ENCODE measurements around the gene SCAI. TPM values are rescaled to one million over a fixed set of nuclear protein-coding genes. Genes with fewer than 3 reads are reported as not detected.

SCAI gene
- total and polyA plus RNA-seq, 9 of the 15 experiments (the other 6 are each of a cell fraction or from before 2014, with no cell fraction given) = 0.70 to 12.4 (median 4.2) TPM

DNA sequence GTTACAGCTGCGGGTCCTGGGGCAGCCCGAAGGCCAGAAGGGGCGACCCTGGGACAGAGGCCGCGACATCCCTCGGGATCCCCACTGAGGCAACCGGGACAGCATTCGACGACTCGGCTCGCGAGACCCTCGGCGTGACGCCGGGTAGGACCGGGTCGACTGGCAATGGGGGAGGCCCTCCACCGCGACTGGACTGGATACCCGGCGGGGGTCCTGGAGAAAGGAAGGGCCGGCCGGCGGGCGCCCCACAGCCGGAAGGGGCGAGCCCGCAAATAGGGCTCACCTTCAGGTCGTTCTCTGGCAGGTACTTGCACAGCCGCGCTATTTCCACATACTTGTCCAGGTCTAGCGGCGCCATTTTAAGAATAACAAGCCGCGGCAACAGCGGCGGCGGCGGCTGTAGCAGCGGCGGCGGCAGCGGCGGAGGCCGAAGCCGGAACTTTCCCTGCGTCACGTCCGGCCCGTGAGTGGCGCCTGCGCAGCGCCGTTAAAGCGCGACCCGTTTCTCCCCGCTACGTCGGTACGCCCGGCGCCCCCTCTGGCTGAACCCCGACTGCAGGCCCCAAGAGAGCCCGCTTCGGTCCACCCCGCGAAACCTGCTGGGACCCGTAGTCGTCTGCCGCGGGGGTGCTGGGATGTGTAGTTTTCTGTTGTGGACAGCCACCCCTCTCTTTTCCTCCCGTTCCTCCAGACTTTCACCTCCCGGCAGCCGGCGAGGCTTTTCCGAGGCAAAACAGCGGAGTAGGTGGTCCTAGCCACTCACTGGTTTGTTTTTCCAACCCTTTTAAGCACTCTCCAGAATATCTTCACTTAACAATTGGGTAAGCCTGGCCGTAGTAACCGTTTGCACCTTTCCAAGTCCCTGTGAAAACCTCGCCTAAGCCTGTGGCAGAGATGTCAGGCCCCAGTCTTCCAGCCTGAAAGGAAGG, 46.3 kb upstream of the SCAI start, which contains the start of gene PPP6C (continued):
- TF ChIP-seq, protein P1, sequence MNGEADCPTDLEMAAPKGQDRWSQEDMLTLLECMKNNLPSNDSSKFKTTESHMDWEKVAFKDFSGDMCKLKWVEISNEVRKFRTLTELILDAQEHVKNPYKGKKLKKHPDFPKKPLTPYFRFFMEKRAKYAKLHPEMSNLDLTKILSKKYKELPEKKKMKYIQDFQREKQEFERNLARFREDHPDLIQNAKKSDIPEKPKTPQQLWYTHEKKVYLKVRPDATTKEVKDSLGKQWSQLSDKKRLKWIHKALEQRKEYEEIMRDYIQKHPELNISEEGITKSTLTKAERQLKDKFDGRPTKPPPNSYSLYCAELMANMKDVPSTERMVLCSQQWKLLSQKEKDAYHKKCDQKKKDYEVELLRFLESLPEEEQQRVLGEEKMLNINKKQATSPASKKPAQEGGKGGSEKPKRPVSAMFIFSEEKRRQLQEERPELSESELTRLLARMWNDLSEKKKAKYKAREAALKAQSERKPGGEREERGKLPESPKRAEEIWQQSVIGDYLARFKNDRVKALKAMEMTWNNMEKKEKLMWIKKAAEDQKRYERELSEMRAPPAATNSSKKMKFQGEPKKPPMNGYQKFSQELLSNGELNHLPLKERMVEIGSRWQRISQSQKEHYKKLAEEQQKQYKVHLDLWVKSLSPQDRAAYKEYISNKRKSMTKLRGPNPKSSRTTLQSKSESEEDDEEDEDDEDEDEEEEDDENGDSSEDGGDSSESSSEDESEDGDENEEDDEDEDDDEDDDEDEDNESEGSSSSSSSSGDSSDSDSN (IDR thresholded peaks at IDR 0.05; ENCODE audit: borderline replicate concordance in 1 of 2, low read depth in 2 of 2, low read length in 2 of 2) = no peak
- TF ChIP-seq, protein P2, sequence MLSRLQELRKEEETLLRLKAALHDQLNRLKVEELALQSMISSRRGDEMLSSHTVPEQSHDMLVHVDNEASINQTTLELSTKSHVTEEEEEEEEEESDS (CRISPR knock-in tag; IDR thresholded peaks at IDR 0.05) = no peak
- TF ChIP-seq E2F3 (CRISPR knock-in tag; IDR thresholded peaks at IDR 0.05) (no peak), POLR2AphosphoS2 (IDR thresholded peaks at IDR 0.05; ENCODE audit: low read length) (no peak), ETV6 (IDR thresholded peaks at IDR 0.05; ENCODE audit: borderline replicate concordance in 1 of 2, low read depth in 2 of 2, low read length in 1 of 2) (no peak), ETV6 (CRISPR knock-in tag; IDR thresholded peaks at IDR 0.05; ENCODE audit: borderline replicate concordance) (peak; percentile 62; the same call in 1 of the 2 replicates), SRSF7 (optimal IDR thresholded peaks at IDR 0.05; ENCODE audit: low read depth, low read length) (no peak), SAFB2 (IDR thresholded peaks at IDR 0.05; ENCODE audit: borderline replicate concordance, low read depth, low read length, severe bottlenecking) (no peak), ZFP30 (CRISPR knock-in tag; IDR thresholded peaks at IDR 0.05; ENCODE audit: borderline replicate concordance) (no peak), KLF6 (CRISPR knock-in tag; IDR thresholded peaks at IDR 0.05; ENCODE audit: borderline replicate concordance) (no peak), SMC3 (conservative IDR thresholded peaks at IDR 0.05; ENCODE audit: insufficient read depth, low read depth, low read length) (peak; percentile 40), CCNT2 (IDR thresholded peaks at IDR 0.05; ENCODE audit: borderline replicate concordance, extremely low read depth, insufficient read length, low read depth, low read length) (peak; percentile 79), ZNF174 (CRISPR knock-in tag; IDR thresholded peaks at IDR 0.05) (no peak), TARDBP (IDR thresholded peaks at IDR 0.05) (peak; percentile 87), TAF7 (tag; IDR thresholded peaks at IDR 0.05) (no peak)
- TF ChIP-seq, protein P3, sequence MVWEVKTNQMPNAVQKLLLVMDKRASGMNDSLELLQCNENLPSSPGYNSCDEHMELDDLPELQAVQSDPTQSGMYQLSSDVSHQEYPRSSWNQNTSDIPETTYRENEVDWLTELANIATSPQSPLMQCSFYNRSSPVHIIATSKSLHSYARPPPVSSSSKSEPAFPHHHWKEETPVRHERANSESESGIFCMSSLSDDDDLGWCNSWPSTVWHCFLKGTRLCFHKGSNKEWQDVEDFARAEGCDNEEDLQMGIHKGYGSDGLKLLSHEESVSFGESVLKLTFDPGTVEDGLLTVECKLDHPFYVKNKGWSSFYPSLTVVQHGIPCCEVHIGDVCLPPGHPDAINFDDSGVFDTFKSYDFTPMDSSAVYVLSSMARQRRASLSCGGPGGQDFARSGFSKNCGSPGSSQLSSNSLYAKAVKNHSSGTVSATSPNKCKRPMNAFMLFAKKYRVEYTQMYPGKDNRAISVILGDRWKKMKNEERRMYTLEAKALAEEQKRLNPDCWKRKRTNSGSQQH (CRISPR knock-in tag; IDR thresholded peaks at IDR 0.05) = no peak
- TF ChIP-seq, protein P4, sequence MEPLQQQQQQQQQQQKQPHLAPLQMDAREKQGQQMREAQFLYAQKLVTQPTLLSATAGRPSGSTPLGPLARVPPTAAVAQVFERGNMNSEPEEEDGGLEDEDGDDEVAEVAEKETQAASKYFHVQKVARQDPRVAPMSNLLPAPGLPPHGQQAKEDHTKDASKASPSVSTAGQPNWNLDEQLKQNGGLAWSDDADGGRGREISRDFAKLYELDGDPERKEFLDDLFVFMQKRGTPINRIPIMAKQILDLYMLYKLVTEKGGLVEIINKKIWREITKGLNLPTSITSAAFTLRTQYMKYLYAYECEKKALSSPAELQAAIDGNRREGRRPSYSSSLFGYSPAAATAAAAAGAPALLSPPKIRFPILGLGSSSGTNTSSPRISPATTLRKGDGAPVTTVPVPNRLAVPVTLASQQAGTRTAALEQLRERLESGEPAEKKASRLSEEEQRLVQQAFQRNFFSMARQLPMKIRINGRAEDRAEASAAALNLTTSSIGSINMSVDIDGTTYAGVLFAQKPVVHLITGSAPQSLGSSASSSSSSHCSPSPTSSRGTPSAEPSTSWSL (CRISPR knock-in tag; IDR thresholded peaks at IDR 0.05; ENCODE audit: borderline replicate concordance) = no peak
- TF ChIP-seq, protein P5, sequence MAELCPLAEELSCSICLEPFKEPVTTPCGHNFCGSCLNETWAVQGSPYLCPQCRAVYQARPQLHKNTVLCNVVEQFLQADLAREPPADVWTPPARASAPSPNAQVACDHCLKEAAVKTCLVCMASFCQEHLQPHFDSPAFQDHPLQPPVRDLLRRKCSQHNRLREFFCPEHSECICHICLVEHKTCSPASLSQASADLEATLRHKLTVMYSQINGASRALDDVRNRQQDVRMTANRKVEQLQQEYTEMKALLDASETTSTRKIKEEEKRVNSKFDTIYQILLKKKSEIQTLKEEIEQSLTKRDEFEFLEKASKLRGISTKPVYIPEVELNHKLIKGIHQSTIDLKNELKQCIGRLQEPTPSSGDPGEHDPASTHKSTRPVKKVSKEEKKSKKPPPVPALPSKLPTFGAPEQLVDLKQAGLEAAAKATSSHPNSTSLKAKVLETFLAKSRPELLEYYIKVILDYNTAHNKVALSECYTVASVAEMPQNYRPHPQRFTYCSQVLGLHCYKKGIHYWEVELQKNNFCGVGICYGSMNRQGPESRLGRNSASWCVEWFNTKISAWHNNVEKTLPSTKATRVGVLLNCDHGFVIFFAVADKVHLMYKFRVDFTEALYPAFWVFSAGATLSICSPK (IDR thresholded peaks at IDR 0.05; ENCODE audit: borderline replicate concordance) = no peak

Data from K562 (cell line).